Activated CD4-positive, alpha-beta T cell treated with anti-CD3 and anti-CD28 coated beads for 36 hours (primary cell): ENCODE results near the gene TMEM225B. TPM values are rescaled to one million over a fixed set of nuclear protein-coding genes. Genes with fewer than 3 reads are reported as not detected.
"Not testable (repeated sequence)": the region's sequence is repeated elsewhere in the genome, so short reads cannot be mapped to it uniquely, and the experiment has no call there.

Source experiments
- ATAC-seq: fragments of 200-7000 bp; cut with Tn5 transposase; one replicate; pipeline ENCODE4 v1.10.0; 2021; ENCODE audit warnings: mild to moderate bottlenecking, moderate library complexity
- CTCF ChIA-PET: fragments of 350-600 bp; sonication (Branson Sonifier 250); formaldehyde crosslinking; loops from one replicate; lab custom pipeline; 2021; ENCODE audit warnings: antibody characterized with exemption; lab: Charles Lee
- POLR2A ChIA-PET: fragments of 350-600 bp; sonication (Branson Sonifier 250); formaldehyde crosslinking; loops from one replicate; lab custom pipeline; 2021; ENCODE audit warnings: antibody characterized with exemption, inconsistent platforms; lab: Charles Lee
- DNase-seq: peaks from one replicate; pipeline ENCODE4 v3.0.0-alpha.2; 2020
- H3K27ac Mint-ChIP-seq: one replicate; pipeline ENCODE4 v1.8.0; 2021; ENCODE audit warnings: mixed read lengths
- H3K27me3 Mint-ChIP-seq: one replicate; pipeline ENCODE4 v1.8.0; 2021; ENCODE audit warnings: mixed read lengths
- H3K36me3 Mint-ChIP-seq: one replicate; pipeline ENCODE4 v1.8.0; 2021; ENCODE audit warnings: low read depth, mixed read lengths
- H3K4me1 Mint-ChIP-seq: one replicate; pipeline ENCODE4 v1.8.0; 2021; ENCODE audit warnings: mixed read lengths
- H3K4me3 Mint-ChIP-seq: one replicate; pipeline ENCODE4 v1.8.0; 2021; ENCODE audit warnings: mild to moderate bottlenecking, moderate library complexity, mixed read lengths
- H3K9me3 Mint-ChIP-seq: one replicate; pipeline ENCODE4 v1.8.0; 2021; ENCODE audit warnings: low read depth, mixed read lengths
- intact Hi-C, 2 experiments: fragments of 100-400 bp; cut with DNase I in 1 of 2; cut with micrococcal nuclease in 1 of 2; formaldehyde crosslinking; loops; one replicate each; pipeline versions ENCODE4 v1.14.2 to v1.15.1; 2022 to 2024; cut with DNase I, micrococcal nuclease
- total RNA-seq, 2 experiments: library from RNA; stranded (reverse); gene quantifications; one replicate each; pipeline ENCODE4 v1.2.3, GENCODE V29; 2021

The TMEM225B gene
- total RNA-seq, 2 experiments from 2014 or later: 0.57 to 0.58 TPM

DNA sequence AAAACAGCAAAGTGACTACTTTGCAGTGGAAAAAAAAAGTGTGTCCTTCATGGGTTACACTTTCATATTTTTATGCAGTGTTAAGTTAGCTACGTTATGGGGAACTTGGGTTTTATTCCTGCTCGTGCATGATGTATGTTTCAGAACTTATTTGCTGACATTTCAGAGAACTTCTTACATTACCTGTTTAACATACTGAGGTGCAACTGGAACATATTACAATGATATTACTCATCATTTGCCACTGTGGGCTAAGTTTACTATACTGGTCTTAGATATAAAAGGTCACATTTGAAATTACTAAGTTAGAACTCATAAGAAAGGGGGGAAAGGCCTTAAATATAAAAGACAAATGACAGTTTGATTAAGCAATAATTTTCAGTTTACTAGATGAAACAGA is 39.3 kb downstream of the TMEM225B start:
- not testable (repeated sequence) for H3K27me3 Mint-ChIP-seq, H3K9me3 Mint-ChIP-seq, DNase-seq
- ChIA-PET CTCF (interaction anchor here (0.7 to 1.0 kb wide), 2 partner anchors 11 to 22 kb away, joined by 3 read pairs; no protein-coding TSS in a partner anchor), POLR2A (interaction anchor here (0.5 kb wide), 1 partner anchor 534 kb away, joined by 6 read pairs; no protein-coding TSS in a partner anchor)
- peaks cover 65% of the 10 kb centered on the region for H3K36me3 Mint-ChIP-seq
- intact Hi-C loops: loop anchor here (1.0 to 10.0 kb wide), 2 partner anchors 151 to 197 kb away; no protein-coding TSS in a partner anchor
- peak overlapping the region; percentile 16 for H3K4me3 Mint-ChIP-seq
- ATAC-seq: peak; percentile 88
- peak overlapping the region; percentile 94 for H3K27ac Mint-ChIP-seq
- peaks cover 72% of the 10 kb centered on the region for H3K4me1 Mint-ChIP-seq

DNA sequence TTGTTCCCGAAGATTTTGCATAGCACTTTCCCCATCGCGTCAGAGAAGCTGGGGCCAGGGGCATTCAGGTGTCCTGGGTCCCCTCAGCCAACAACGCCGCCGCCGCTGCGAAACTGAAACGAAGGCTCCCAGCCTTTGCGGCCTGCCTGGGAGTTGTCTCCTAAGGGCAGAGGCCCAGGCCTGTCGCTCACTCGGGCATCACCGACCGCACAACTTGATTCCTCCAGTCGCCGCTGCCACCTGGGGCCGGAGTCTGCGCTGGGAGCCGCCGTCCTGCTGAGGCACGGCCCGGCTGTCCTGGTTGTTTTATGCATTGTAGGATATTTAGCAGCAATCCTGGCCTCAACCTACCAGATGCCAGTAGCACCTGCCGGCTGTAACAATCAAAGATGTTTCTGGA is 40.7 kb downstream of the TMEM225B start:
- Mint-ChIP-seq H3K36me3 (peaks cover 68% of the 10 kb centered on the region), H3K4me3 (no peak overlapping the region), H3K4me1 (peaks cover 70% of the 10 kb centered on the region), H3K27me3 (no peaks in the 10 kb centered on the region), H3K9me3 (no peaks in the 10 kb centered on the region), H3K27ac (peak overlapping the region; percentile 94)
- CTCF ChIA-PET: no interaction called here
- POLR2A ChIA-PET: no interaction called here
- ATAC-seq (no peak), DNase-seq (no peak)
- intact Hi-C loops: loop anchor here in 1 of 2 experiments (10.0 kb wide), 1 partner anchor 196 kb away; no protein-coding TSS in a partner anchor

DNA sequence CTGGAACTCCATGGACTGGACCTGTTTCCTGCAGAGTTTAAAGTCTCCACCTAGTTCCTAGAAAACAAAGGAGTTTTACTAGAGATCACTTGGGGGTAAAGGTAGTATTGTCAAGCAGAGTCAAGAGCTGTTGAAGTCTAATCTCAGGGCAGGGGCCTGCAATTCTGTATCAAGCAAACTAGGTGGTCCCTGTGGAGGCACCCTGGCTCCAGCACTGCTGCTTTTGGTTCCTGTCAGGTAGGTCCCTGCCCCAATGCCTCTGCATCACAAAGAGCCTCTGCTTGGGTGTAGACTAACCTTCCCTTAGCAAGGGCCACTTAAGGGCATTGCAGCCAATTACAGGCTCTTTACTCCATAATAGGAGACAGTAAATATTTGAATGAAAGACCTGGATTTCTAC is 41.2 kb downstream of the TMEM225B start:
- ATAC-seq (no peak), DNase-seq (no peak)
- peaks cover 69% of the 10 kb centered on the region for H3K36me3 Mint-ChIP-seq
- peak overlapping the region; percentile 68 for H3K27ac Mint-ChIP-seq
- H3K27me3 Mint-ChIP-seq: no peaks in the 10 kb centered on the region
- H3K4me1 Mint-ChIP-seq: peaks cover 73% of the 10 kb centered on the region
- no peaks in the 10 kb centered on the region for H3K9me3 Mint-ChIP-seq
- intact Hi-C loops: loop anchor here in 1 of 2 experiments (10.0 kb wide), 1 partner anchor 196 kb away; no protein-coding TSS in a partner anchor
- ChIA-PET CTCF (no interaction called here), POLR2A (no interaction called here)
- no peak overlapping the region for H3K4me3 Mint-ChIP-seq

DNA sequence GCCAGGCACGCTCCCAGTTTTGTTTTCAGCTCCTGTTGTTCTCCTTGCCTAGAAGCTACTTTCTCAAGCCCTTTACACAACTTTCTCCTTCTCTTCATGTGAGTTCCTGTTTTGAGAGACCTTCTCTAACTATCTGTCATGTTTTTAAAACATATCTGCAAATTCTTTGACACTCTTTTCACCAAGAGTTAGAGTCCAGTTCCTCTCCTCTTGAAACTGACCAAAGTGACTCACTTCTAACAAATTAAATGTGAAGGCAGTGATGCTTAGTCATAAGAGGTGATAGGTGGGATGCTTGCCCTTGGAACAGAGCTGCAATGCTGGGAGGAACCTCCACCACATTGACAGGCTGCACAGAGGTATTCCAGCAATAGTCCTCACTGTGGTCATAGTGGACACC is 44.0 kb downstream of the TMEM225B start:
- H3K27me3 Mint-ChIP-seq: no peaks in the 10 kb centered on the region
- ChIA-PET POLR2A (interaction anchor here (1.2 kb wide), 1 partner anchor 137 kb away, joined by 3 read pairs; the partner anchor contains the start of gene ZKSCAN5), CTCF (interaction anchor here (1.1 kb wide), 1 partner anchor 51 kb away, joined by 3 read pairs; no protein-coding TSS in a partner anchor)
- H3K36me3 Mint-ChIP-seq: peaks cover 71% of the 10 kb centered on the region
- peaks cover 57% of the 10 kb centered on the region for H3K4me1 Mint-ChIP-seq
- H3K27ac Mint-ChIP-seq: peak overlapping the region; percentile 76
- DNase-seq (no peak), ATAC-seq (peak; percentile 13)
- H3K4me3 Mint-ChIP-seq: no peak overlapping the region
- H3K9me3 Mint-ChIP-seq: peaks cover 5% of the 10 kb centered on the region
- intact Hi-C loops: no loop called here

DNA sequence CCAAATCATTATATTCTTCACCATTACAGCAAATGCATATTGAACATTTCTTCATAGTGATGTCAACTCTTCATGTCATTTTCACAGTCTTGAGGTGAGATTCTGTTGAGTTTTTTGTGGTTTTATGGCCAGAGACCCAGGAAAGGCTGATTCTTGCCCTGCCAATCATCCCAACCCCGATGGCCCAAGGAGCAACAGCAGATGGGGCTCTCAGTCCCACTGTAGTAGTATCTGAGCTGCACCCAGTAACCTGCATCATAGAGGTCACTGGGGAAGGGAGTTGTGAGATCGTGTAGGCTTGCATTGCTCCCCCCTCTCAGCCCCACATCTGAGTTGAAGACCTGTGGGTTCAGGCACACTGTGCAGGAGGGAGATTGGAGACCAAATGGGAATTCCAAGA is 45.4 kb downstream of the TMEM225B start:
- no peak for DNase-seq
- CTCF ChIA-PET: interaction anchor here (0.7 kb wide), 1 partner anchor 210 kb away, joined by 4 read pairs; no protein-coding TSS in a partner anchor
- no peaks in the 10 kb centered on the region for H3K27me3 Mint-ChIP-seq
- intact Hi-C loops: no loop called here
- H3K9me3 Mint-ChIP-seq: peaks cover 5% of the 10 kb centered on the region
- peaks cover 67% of the 10 kb centered on the region for H3K36me3 Mint-ChIP-seq
- ATAC-seq: no peak
- H3K4me3 Mint-ChIP-seq: no peak overlapping the region
- H3K4me1 Mint-ChIP-seq: peaks cover 46% of the 10 kb centered on the region
- POLR2A ChIA-PET: no interaction called here
- H3K27ac Mint-ChIP-seq: no peak overlapping the region

DNA sequence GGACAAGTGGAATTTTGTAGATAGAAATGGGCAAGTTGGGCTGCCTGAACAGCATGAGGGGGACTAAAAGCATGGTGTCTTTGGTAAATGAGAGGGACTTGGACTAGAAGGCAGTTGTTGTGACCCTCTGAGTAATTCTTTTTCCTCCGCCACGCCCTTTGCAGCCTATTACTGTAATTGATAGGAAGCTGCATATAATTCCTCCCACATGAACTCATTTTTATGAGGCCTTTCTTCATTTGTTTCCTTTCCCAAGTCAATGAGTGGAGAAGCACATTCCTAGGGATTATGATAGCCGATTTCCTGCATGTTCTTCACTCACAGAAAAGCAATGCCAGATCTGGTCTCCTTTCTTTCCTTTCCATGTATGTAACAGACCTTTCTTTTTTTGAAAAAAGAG is 46.4 kb downstream of the TMEM225B start:
- intact Hi-C loops: no loop called here
- H3K27me3 Mint-ChIP-seq: no peaks in the 10 kb centered on the region
- no peak for DNase-seq
- H3K36me3 Mint-ChIP-seq: peaks cover 59% of the 10 kb centered on the region
- POLR2A ChIA-PET: no interaction called here
- H3K27ac Mint-ChIP-seq: no peak overlapping the region
- ATAC-seq: no peak
- CTCF ChIA-PET: no interaction called here
- H3K4me3 Mint-ChIP-seq: no peak overlapping the region
- H3K9me3 Mint-ChIP-seq: peaks cover 5% of the 10 kb centered on the region
- H3K4me1 Mint-ChIP-seq: peaks cover 42% of the 10 kb centered on the region

DNA sequence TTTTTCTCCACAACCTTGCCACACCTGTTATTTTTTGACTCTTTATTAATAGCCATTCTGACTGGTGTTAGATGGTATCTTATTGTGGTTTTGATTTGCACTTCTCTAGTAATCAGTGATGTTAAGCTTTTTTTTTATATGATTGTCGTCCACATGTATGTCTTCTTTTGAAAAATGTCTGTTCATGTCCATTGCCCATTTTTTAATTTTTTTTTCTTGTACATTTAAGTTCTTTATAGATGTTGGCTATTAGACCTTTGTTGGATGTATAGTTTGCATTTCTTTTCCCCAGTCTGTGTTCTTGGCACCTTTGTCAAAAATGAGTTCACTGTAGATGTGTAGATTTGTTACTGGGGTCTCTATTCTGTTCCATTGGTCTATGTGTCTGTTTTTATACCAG is 47.5 kb downstream of the TMEM225B start:
- H3K36me3 Mint-ChIP-seq: peaks cover 50% of the 10 kb centered on the region
- H3K9me3 Mint-ChIP-seq: peaks cover 5% of the 10 kb centered on the region
- intact Hi-C loops: no loop called here
- no peak overlapping the region for H3K4me3 Mint-ChIP-seq
- H3K27ac Mint-ChIP-seq: no peak overlapping the region
- ChIA-PET CTCF (interaction anchor here (0.6 kb wide), 1 partner anchor 272 kb away, joined by 3 read pairs; no protein-coding TSS in a partner anchor), POLR2A (interaction anchor here (0.6 kb wide), 1 partner anchor 21 kb away, joined by 3 read pairs; no protein-coding TSS in a partner anchor)
- DNase-seq: no peak
- no peaks in the 10 kb centered on the region for H3K27me3 Mint-ChIP-seq
- ATAC-seq: no peak
- H3K4me1 Mint-ChIP-seq: peaks cover 33% of the 10 kb centered on the region

DNA sequence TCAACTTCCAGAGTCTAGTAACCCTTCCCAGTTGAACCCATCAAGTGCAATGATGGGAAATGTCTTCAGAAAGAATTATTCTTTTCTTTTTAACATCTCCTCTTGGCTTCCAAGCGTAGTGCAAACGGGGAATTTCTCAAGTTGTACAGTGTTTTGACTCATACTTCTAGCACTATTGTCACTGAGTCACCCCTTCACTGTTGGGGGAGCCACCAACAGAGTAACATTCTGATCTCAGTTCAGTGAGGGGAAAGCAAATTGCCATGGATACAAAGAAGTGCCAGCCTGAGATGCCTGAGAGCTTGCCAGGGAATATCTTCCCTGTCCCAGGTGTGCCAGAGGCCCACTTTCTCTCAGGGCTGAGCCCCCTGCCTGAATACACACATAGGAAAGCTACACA is 50.8 kb downstream of the TMEM225B start:
- ATAC-seq (peak; percentile 97), DNase-seq (peak; percentile 40)
- POLR2A ChIA-PET: no interaction called here
- Mint-ChIP-seq H3K4me3 (no peak overlapping the region), H3K27me3 (no peaks in the 10 kb centered on the region), H3K9me3 (peaks cover 5% of the 10 kb centered on the region), H3K4me1 (peaks cover 13% of the 10 kb centered on the region), H3K36me3 (peaks cover 31% of the 10 kb centered on the region), H3K27ac (no peak overlapping the region)
- intact Hi-C loops: no loop called here
- CTCF ChIA-PET: interaction anchor here (1.1 kb wide), 1 partner anchor 32 kb away, joined by 4 read pairs; the partner anchor contains the start of gene ZSCAN25

DNA sequence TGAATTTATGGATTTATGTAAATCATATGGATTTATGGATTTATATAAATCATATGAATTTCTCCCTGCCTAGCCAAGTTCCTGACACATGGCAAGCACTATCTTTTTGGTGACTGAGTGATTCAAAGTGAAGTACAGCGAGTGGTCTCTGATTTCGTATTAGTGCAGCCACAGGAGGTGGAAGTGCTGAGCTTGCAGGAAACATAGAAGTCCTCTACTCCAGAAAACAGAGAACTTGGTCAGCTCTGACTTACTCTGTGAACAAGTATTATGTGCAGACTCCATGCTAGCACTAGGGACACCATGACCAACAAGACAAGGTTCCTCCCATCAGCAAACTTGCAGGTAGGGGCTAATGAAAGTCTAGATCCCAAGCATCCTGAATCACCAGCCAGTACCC is 53.2 kb downstream of the TMEM225B start:
- Mint-ChIP-seq H3K27me3 (no peaks in the 10 kb centered on the region), H3K4me1 (peaks cover 10% of the 10 kb centered on the region), H3K4me3 (no peak overlapping the region), H3K36me3 (peaks cover 25% of the 10 kb centered on the region), H3K27ac (no peak overlapping the region), H3K9me3 (peaks cover 1% of the 10 kb centered on the region)
- no peak for ATAC-seq
- POLR2A ChIA-PET: no interaction called here
- CTCF ChIA-PET: interaction anchor here (1.2 kb wide), 2 partner anchors 27 to 37 kb away, joined by 3 to 4 read pairs; no protein-coding TSS in a partner anchor
- intact Hi-C loops: no loop called here
- no peak for DNase-seq

DNA sequence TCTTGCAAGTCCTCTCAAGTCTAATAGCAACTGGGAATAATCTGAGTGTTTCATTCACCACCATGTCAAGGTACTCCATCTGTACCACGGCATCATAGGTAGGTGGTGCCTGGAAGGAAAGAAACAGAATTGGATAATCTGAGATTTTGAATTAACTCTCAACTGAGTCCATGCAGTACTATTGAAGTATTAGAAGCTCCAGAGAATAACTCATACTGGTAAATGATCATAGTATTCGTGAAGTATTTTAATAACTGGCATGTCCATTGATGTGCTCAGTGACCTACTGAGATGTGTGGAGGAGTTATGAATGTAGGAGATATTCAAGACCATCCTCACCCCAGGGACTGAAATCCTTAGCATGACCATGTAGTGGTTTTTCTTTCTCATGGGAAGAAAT is 54.6 kb downstream of the TMEM225B start:
- no peak overlapping the region for H3K4me3 Mint-ChIP-seq
- peaks cover 27% of the 10 kb centered on the region for H3K36me3 Mint-ChIP-seq
- peaks cover 1% of the 10 kb centered on the region for H3K9me3 Mint-ChIP-seq
- H3K4me1 Mint-ChIP-seq: peaks cover 10% of the 10 kb centered on the region
- intact Hi-C loops: no loop called here
- H3K27ac Mint-ChIP-seq: no peak overlapping the region
- ChIA-PET CTCF (interaction anchor here (0.7 kb wide), 1 partner anchor 42 kb away, joined by 3 read pairs; no protein-coding TSS in a partner anchor), POLR2A (no interaction called here)
- ATAC-seq: no peak
- H3K27me3 Mint-ChIP-seq: no peaks in the 10 kb centered on the region
- no peak for DNase-seq

DNA sequence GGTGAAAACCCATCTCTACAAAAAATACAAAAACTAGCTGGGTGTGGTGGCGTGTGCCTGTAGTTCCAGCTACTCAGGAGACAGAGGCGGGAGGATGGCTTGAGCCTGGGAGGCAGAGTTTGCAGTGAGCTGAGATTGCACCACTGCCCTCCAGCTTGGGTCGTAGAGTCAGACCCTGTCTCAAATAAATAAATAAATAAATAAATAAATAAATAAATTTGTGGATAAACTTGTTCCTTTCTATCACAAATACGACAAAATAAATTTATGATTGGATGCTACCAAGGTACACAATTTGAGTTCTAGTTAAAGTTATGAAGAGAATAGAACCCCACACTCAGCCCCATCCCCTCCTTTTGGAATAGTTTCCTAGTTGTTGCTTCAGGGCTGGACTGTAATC is 55.2 kb downstream of the TMEM225B start:
- ATAC-seq, POLR2A ChIA-PET, intact Hi-C loops: not testable (repeated sequence)

DNA sequence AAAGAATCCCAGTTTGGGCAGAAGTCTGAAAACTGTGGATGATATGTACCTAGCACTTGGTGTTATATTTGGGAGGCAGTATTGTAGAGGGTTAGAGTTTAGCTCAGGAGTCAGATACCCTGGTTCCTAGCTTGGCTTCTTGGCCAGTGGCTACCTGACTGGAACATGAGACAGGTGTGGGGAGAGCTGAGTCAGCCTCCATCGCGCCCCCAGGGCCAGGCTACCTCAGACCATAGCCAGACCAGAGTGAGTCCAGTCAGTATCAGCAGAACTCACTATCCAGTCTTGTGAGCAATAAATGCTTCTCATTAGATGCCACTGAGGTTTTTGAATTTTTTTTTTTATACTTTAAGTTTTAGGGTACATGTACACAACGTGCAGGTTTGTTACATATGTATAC is 55.7 kb downstream of the TMEM225B start:
- Mint-ChIP-seq H3K9me3 (peaks cover 3% of the 10 kb centered on the region), H3K36me3 (peaks cover 26% of the 10 kb centered on the region), H3K27ac (no peak overlapping the region), H3K4me3 (no peak overlapping the region), H3K4me1 (peaks cover 5% of the 10 kb centered on the region), H3K27me3 (no peaks in the 10 kb centered on the region)
- ChIA-PET POLR2A (no interaction called here), CTCF (no interaction called here)
- DNase-seq (no peak), ATAC-seq (no peak)
- intact Hi-C loops: no loop called here

More for the DNA sequence above, 55.2 kb downstream of the TMEM225B start:
- H3K27ac Mint-ChIP-seq, H3K9me3 Mint-ChIP-seq, H3K4me1 Mint-ChIP-seq, H3K27me3 Mint-ChIP-seq, DNase-seq, H3K4me3 Mint-ChIP-seq: not testable (repeated sequence)
- H3K36me3 Mint-ChIP-seq: peaks cover 28% of the 10 kb centered on the region
- CTCF ChIA-PET: interaction anchor here (0.7 kb wide), 1 partner anchor 41 kb away, joined by 3 read pairs; no protein-coding TSS in a partner anchor
